ENCODE results near the gene CKS2.

GRCh38 chr9:89310475-89311345 lies at the start of gene CKS2:
- TF ChIP-seq POLR2A (IDR thresholded peaks at IDR 0.05) = peak; percentile 89 to 94
- peak in 1 of 5 experiments; percentile 20 for TF ChIP-seq CTCF (IDR thresholded peaks at IDR 0.05 in 4 of 5, conservative IDR thresholded peaks at IDR 0.05 in 1 of 5)
